Gastroesophageal sphincter (tissue), 3 donors: ENCODE data around the gene TPST2.
"Not testable (repeated sequence)": the region's sequence is repeated elsewhere in the genome, so short reads cannot be mapped to it uniquely, and the experiment has no call there.

Source experiments
- POLR2A ChIP-seq, 2 donors: fragments of 450-650 bp; IDR thresholded peaks; one replicate each; pipeline ENCODE4 v1.6.1; 2017; ENCODE audit warnings: antibody characterized with exemption in 2 of 2, mild to moderate bottlenecking in 2 of 2, moderate library complexity in 1 of 2
- TF ChIP-seq, protein P1 (sequence below), 4 experiments: fragments of 200-600 bp in 2 of 4; fragments of 450-650 bp in 2 of 4; sonication (generic) in 1 of 4; IDR thresholded peaks; one replicate each; pipeline ENCODE4 v1.5.1; 2017 to 2019; ENCODE audit warnings: antibody characterized with exemption in 4 of 4, mild to moderate bottlenecking in 2 of 4, moderate library complexity in 2 of 4

DNA sequence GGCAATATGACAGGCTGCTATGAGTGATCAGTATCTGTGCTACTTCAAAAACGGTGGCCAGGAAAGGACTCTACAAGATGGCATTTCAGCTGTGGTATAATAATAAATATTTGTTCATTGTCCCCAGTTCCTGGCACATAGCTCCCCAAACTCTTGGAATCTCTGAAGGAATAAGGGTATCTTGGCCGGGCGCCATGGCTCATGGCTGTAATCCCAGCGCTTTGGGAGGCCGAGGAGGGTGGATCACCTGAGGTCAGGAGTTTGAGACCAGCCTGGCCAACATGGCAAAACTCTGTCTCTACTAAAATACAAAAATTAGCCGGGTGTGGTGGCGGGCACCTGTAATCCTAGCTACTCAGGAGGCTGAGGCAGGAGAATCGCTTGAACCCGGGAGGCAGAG is 61.4 kb downstream of the TPST2 start:
- TF ChIP-seq, protein P1, sequence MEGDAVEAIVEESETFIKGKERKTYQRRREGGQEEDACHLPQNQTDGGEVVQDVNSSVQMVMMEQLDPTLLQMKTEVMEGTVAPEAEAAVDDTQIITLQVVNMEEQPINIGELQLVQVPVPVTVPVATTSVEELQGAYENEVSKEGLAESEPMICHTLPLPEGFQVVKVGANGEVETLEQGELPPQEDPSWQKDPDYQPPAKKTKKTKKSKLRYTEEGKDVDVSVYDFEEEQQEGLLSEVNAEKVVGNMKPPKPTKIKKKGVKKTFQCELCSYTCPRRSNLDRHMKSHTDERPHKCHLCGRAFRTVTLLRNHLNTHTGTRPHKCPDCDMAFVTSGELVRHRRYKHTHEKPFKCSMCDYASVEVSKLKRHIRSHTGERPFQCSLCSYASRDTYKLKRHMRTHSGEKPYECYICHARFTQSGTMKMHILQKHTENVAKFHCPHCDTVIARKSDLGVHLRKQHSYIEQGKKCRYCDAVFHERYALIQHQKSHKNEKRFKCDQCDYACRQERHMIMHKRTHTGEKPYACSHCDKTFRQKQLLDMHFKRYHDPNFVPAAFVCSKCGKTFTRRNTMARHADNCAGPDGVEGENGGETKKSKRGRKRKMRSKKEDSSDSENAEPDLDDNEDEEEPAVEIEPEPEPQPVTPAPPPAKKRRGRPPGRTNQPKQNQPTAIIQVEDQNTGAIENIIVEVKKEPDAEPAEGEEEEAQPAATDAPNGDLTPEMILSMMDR (IDR thresholded peaks at IDR 0.05): not testable (repeated sequence)
- TF ChIP-seq POLR2A (IDR thresholded peaks at IDR 0.05): not testable (repeated sequence)
